Suprapubic skin (tissue), 4 donors: ENCODE measurements around the gene MAP7D2.

Source experiments
- EP300 ChIP-seq: sonication (generic); formaldehyde crosslinking; IDR thresholded peaks from one replicate; pipeline ENCODE4 v1.6.1; 2017; ENCODE audit warnings: antibody characterized with exemption
- POLR2A ChIP-seq, 2 donors: fragments of 450-650 bp; IDR thresholded peaks; one replicate each; pipeline ENCODE4 v1.6.1; 2017; ENCODE audit warnings: antibody characterized with exemption in 2 of 2, mild to moderate bottlenecking in 2 of 2, moderate library complexity in 2 of 2
- POLR2AphosphoS5 ChIP-seq, 3 donors: sonication (generic); formaldehyde crosslinking; IDR thresholded peaks; one replicate each; pipeline ENCODE4 v1.6.1; 2017; ENCODE audit warnings: antibody characterized with exemption in 3 of 3
- TF ChIP-seq, protein P1 (sequence below), 2 donors: fragments of 200-600 bp in 1 of 2; fragments of 450-650 bp in 1 of 2; sonication (generic) in 1 of 2; IDR thresholded peaks; one replicate each; pipeline ENCODE4 v1.5.1; 2016 to 2019; ENCODE audit warnings: antibody characterized with exemption in 2 of 2, mild to moderate bottlenecking in 1 of 2, moderate library complexity in 1 of 2

DNA sequence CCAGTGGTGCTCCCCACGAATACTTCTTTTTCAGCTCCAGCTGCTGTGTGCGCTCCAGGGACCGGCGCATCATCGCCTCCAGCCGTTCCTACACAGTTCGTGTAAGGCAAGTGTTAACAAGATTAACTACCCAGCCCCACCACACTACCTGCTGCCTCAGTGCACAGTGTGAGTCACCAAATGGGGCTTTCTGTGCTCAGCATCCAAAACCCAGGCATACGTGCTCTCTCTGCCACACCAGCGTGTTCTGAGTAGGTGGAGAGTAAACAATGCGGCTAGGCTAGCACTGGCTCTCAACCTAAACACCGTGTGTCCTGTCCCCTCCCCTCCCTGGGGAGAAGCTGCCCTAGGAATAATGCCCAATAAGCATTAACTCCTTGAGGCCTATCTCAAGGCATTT is 60.0 kb downstream of the MAP7D2 start:
- TF ChIP-seq POLR2AphosphoS5 (IDR thresholded peaks at IDR 0.05) (no peak), EP300 (no peak), POLR2A (IDR thresholded peaks at IDR 0.05) (no peak)
- TF ChIP-seq, protein P1, sequence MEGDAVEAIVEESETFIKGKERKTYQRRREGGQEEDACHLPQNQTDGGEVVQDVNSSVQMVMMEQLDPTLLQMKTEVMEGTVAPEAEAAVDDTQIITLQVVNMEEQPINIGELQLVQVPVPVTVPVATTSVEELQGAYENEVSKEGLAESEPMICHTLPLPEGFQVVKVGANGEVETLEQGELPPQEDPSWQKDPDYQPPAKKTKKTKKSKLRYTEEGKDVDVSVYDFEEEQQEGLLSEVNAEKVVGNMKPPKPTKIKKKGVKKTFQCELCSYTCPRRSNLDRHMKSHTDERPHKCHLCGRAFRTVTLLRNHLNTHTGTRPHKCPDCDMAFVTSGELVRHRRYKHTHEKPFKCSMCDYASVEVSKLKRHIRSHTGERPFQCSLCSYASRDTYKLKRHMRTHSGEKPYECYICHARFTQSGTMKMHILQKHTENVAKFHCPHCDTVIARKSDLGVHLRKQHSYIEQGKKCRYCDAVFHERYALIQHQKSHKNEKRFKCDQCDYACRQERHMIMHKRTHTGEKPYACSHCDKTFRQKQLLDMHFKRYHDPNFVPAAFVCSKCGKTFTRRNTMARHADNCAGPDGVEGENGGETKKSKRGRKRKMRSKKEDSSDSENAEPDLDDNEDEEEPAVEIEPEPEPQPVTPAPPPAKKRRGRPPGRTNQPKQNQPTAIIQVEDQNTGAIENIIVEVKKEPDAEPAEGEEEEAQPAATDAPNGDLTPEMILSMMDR (IDR thresholded peaks at IDR 0.05), result no peak
